Measurements from ENCODE around the gene LEF1.

DNA sequence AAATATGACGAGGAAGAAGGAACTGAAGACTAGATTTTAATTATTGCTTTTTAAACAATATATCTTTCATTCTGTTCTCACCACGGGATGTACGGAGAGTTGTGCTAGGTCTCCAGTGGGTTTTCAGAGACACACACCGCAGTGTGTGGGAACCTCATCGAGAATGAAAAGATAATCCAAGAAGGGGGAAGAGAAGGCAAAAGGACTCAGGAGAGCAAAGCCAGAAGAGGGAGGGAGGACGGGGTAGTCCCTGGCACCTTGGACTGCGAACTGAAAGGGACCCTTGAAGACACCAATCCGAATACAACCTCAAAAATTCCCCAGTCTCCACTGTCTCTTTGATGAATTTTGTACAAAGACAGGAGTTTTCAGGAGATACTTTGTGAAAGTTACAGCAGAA, 932 bp upstream of the LEF1 start:
- TF ChIP-seq, protein P1, sequence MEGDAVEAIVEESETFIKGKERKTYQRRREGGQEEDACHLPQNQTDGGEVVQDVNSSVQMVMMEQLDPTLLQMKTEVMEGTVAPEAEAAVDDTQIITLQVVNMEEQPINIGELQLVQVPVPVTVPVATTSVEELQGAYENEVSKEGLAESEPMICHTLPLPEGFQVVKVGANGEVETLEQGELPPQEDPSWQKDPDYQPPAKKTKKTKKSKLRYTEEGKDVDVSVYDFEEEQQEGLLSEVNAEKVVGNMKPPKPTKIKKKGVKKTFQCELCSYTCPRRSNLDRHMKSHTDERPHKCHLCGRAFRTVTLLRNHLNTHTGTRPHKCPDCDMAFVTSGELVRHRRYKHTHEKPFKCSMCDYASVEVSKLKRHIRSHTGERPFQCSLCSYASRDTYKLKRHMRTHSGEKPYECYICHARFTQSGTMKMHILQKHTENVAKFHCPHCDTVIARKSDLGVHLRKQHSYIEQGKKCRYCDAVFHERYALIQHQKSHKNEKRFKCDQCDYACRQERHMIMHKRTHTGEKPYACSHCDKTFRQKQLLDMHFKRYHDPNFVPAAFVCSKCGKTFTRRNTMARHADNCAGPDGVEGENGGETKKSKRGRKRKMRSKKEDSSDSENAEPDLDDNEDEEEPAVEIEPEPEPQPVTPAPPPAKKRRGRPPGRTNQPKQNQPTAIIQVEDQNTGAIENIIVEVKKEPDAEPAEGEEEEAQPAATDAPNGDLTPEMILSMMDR (IDR thresholded peaks at IDR 0.05; ENCODE audit: insufficient read depth, low read depth, low read length), result no peak
- peak; percentile 53 for TF ChIP-seq EZH2 (IDR thresholded peaks at IDR 0.05; ENCODE audit: insufficient read depth, low read length)
